D341Med (cell line): ENCODE measurements around the gene LRBA.
"Not testable (repeated sequence)": the region's sequence is repeated elsewhere in the genome, so short reads cannot be mapped to it uniquely, and the experiment has no call there.

ENCODE experiments used
- DNase-seq: peaks from one replicate; pipeline ENCODE4 v3.0.0; 2012; ENCODE audit warnings: low spot score

Gene LRBA

DNA sequence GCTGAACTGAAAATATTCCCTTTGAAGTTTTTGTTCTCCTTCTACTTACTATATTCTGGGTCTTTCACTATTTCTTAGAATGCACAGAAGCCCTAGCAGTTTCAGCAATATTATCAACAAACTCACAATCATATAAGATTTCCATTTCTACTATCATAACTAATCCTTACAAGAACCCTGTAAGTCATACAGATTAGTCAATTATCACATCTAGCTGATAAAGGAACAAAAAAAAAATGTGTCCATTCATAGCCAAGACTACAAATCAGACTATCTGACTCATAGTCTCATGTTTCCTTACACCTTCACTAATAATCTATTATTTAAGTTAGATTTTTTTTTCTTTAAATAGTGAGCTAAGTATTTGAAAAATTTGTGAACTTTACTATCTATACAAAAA, 72.5 kb downstream of the LRBA start:
- DNase-seq, result no peak

DNA sequence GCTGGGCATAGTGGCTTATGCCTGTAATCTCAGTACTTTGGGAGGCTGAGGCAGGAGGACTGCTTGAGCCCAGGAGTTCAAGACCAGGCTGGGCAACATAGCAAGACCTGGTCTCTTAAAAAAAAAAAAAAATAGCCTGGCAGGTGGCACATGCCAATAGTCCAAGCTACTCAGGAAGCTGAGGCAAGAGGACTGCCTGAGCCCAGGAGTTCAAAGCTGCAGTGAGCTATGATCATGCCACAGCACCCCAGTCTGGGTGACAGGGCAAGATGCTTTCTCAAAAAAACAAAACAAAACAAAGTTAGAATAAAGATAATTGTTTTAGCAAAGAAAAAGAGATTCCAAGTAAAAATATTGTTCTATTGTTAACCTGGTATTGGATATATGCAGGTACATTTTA, 75.0 kb downstream of the LRBA start:
- no peak for DNase-seq

GRCh38 chr4:150939530-150939929, 75.6 kb downstream of the LRBA start:
- DNase-seq, result no peak

GRCh38 chr4:150938873-150939499, 76.1 kb downstream of the LRBA start:
- DNase-seq, result no peak

GRCh38 chr4:150938417-150938816, 76.7 kb downstream of the LRBA start:
- no peak for DNase-seq

DNA sequence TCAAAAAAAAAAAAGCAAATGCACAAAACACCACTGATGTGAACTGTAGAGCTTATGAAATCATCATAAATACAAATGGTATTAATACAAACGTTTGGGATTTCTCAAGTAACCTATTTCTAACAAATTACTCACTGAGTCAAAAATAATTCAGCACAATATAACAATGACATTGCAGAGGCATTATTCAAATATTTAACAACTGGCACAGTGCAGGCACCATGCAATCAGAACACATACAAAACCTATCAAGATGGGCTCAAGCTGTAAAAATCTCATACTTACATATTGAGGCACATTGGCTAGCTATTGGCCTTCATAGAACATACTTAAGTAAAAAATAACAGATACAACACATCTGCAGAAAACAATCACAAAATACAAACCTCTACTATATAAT, 81.1 kb downstream of the LRBA start:
- DNase-seq, result no peak

DNA sequence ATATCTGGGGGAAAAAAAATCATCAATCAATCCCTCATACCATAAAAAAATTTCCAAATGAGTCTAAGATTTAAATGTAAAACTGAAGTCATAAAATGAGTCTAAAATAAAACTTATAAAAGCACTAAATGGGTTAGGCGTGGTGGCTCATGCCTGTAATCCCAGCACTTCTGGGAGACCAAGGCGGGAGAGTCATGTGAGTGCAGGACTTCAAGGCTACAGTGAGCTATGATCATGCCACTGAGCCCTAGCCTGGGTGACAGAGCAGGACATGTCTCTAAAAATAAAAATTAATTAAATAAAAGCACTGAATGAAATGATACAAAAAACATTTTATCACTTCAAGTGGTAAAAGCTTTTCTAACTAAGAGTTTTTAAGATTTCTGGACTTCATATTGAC, 83.3 kb downstream of the LRBA start:
- no peak for DNase-seq

DNA sequence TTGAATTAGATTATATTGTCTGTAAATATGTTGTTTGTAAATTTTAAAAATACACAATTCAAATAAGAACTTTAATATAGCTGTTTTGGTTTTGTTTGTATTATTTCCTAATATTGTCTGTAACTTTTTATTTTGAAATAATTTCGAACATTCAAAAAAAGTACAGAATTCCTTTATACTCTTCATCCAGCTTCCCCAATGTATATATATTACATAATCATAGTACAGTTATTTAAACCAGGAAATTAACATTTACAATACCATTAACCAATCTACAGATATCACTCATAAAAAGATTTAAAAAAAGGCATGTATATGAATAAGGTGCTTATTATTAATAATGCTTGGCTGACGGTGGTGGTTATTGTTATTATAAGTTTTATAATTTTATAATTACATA, 84.1 kb downstream of the LRBA start:
- no peak for DNase-seq

DNA sequence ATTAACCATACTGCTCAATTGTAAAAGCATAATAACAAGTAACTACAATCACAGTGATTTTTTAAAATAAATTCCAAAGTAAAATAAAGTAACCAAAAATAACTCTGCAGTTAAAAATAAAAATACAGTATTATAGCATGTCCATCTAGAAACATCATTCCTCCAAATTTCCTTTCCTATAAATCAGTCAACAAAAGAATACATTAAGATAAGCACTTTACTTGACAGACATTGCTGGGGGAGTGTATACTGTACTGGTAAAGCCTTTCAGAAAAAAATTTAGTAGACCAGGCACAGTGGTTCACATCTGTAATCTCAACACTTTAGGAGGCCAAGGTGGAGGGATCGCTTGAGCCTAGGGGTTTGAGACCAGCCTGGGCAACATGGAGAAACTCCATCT, 91.1 kb downstream of the LRBA start:
- DNase-seq, result no peak

GRCh38 chr4:150921486-150921885, 93.6 kb downstream of the LRBA start:
- DNase-seq, result not testable (repeated sequence)

DNA sequence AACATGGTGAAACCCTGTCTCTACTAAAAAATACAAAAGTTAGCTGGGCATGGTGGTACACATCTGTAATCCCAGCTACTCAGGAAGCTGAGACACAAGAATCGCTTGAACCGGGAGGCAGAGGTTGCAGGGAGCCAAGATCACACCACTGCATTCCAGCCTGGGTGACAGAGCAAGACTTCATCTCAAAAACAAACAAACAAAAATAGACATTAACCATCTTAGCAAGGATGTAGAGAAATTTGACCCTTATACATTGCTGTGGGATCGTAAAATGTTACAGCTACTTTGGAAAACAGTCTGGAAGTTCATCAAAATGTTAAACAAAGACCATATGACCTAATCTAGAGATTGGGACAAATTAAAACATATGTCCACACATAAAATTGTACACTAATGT, 96.5 kb downstream of the LRBA start:
- DNase-seq, result not testable (repeated sequence)

- no peak for DNase-seq
Observed at GRCh38 chr4:150911326-150911725, 103.8 kb downstream of the LRBA start.

GRCh38 chr4:150909116-150909515, 106.0 kb downstream of the LRBA start:
- no peak for DNase-seq

DNA sequence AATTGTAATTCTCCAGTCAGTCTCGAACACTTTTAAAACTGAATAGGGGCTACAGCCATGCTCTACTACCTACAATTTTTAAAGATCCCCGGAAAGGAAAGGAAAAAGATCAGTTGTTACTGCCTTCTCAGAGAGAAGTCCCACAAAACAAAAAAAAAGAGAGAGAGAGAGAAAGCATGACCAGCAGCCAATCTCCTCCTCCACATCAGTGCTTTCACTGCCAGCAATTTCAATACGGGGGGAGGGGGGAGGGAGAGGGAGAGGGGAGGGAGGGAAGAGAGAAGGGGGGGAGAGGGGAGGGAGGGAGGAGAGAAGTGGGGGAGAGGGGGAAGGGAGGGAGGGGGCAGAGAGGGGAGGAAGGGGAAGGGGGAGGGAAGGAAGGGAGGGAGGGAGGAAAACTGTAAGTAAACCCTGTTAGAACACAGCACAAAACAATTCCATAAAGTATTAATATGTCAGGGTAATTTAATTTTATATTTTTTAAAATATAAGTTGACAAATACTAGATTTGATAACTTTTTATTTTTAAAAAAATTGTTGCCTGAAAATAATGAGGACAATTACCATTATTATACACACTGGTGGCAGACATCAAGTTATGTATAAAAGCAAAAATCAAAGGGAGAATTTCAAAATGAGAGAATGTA, 108.0 kb downstream of the LRBA start:
- DNase-seq, result no peak

GRCh38 chr4:150904671-150905070, 110.4 kb downstream of the LRBA start:
- no peak for DNase-seq

DNA sequence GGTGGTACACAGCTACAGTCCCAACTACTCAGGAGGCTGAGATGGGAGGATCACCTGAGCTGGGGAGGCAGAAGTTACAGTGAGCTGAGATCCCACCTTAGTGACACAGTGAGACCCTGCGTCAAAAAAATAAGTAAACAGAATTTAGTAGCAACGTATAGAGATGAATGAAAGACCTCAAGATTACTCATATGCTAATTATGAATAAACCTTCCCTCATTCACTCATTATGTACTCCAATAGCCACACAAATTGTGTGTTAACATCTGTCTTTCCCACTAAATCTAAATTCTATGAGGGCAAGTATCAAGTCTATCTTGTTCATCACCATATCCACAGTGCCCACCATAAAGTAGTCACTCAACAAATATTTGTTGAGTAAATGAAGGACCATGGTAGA, 111.5 kb downstream of the LRBA start:
- no peak for DNase-seq

DNA sequence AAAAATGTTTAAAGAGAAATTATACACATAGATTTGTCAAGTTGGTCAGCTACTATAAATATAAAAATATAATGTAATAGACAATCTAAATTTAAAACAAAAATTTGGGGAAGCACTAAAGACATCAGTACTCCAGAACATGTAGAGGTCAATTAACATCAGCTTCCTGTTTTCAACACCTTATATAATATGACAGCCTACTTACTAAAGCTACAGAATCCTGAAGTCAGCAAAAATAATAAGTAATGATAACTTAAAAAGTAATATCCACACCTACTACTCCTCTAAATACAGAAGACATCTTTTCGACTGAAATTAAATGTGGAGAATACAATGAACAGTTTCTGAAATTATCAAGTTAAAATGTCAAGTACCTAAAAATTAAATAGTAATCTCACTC, 118.6 kb downstream of the LRBA start:
- no peak for DNase-seq

- DNase-seq, result no peak
Observed at GRCh38 chr4:150890246-150890645, 124.8 kb downstream of the LRBA start.

- no peak for DNase-seq
Observed at GRCh38 chr4:150889306-150889705, 125.8 kb downstream of the LRBA start.

DNA sequence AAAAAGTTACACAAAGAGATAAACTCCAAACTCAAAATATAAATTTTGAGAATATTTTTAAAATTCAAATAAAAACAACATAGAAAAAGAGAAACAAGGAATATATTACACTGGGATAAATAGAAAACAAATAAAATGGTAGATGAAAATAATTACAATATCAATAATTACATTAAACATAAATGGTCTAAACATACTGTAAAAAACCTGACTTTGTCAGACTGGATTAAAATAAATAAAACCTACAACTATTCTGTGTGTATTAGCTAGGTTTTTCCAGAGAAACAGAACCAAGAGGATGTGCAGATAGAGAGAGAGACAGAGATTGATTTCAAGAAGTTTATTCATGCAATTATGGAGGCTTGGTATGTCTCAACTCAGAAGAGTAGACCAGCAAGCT, 126.5 kb downstream of the LRBA start:
- DNase-seq, result no peak

GRCh38 chr4:150888217-150888616, 126.9 kb downstream of the LRBA start:
- DNase-seq, result no peak

- DNase-seq, result no peak
Observed at GRCh38 chr4:150886597-150886996, 128.5 kb downstream of the LRBA start.

- DNase-seq, result no peak
Observed at GRCh38 chr4:150884625-150885024, 130.5 kb downstream of the LRBA start.

DNA sequence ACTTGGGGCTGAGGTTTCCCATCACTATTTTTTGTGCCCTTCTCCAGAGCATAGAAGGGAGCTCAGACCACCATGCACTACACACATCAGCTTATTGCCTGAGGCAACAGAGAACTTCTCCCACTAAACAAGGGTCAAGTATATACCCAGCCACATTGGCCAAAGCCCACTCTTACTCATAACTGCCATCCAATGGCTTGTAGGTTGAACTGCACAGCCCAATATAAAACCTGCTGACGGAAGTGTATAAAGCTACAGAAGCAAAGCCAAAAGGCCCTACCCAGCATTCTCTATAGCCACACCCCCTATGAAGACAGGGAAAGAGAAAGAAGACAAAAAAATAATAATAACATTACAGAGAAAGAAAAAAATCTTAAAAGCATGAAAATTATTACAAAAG, 139.7 kb downstream of the LRBA start:
- DNase-seq, result no peak
